Measurements from ENCODE around the gene PLA2G1B. TPM values are rescaled to one million over a fixed set of nuclear protein-coding genes. Genes with fewer than 3 reads are reported as not detected.

PLA2G1B gene
- total RNA-seq, 2 donors from 2014 or later, result not detected

DNA sequence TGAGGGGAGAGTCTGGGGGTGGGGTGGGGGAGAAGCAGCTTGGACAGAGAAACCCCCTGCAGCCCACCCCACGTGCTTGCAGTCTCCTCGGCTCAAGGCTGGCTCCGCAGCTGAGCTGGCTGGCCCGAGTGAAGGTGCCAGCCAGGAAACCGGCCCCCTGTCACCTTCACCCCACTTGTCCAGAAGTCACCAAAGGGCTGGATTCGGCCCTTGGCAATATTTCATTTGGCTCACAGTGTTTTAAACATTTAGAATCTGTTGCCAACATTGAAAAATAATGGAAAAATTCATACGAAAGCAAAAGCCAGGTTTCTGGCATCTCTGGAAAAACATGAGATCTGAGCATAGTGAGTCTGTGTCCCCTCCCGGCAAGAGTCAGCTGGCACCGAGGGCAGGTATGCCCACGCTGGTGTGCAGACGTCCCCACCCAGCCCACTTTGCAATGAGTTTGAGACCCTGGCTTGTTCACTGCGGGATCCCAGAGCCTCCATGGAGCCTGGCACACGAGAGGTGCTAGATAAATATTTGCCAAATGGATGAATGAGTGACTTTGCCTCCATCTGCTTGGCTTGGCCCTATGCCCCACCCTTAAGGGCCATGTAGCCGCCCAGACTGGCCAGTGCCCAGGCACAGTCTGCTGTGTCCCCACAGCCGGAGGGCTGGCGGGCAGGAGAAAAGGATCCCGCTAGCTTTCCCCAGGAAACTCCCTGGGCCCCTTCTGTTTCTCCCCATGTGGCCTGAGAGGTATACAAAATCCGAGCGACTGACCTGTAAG is 23.2 kb upstream of the PLA2G1B start:
- DNase-seq (ENCODE audit: low spot score), result no peak
- H3K27ac ChIP-seq, result no peak overlapping the region
- no peaks in the 10 kb centered on the region for H3K36me3 ChIP-seq
- no peak overlapping the region for H3K4me3 ChIP-seq
- H3K27me3 ChIP-seq, result no peaks in the 10 kb centered on the region
- no peaks in the 10 kb centered on the region for H3K4me1 ChIP-seq
- no peaks in the 10 kb centered on the region for H3K9me3 ChIP-seq
- TF ChIP-seq, protein P1, sequence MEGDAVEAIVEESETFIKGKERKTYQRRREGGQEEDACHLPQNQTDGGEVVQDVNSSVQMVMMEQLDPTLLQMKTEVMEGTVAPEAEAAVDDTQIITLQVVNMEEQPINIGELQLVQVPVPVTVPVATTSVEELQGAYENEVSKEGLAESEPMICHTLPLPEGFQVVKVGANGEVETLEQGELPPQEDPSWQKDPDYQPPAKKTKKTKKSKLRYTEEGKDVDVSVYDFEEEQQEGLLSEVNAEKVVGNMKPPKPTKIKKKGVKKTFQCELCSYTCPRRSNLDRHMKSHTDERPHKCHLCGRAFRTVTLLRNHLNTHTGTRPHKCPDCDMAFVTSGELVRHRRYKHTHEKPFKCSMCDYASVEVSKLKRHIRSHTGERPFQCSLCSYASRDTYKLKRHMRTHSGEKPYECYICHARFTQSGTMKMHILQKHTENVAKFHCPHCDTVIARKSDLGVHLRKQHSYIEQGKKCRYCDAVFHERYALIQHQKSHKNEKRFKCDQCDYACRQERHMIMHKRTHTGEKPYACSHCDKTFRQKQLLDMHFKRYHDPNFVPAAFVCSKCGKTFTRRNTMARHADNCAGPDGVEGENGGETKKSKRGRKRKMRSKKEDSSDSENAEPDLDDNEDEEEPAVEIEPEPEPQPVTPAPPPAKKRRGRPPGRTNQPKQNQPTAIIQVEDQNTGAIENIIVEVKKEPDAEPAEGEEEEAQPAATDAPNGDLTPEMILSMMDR (IDR thresholded peaks at IDR 0.05), result no peak

DNA sequence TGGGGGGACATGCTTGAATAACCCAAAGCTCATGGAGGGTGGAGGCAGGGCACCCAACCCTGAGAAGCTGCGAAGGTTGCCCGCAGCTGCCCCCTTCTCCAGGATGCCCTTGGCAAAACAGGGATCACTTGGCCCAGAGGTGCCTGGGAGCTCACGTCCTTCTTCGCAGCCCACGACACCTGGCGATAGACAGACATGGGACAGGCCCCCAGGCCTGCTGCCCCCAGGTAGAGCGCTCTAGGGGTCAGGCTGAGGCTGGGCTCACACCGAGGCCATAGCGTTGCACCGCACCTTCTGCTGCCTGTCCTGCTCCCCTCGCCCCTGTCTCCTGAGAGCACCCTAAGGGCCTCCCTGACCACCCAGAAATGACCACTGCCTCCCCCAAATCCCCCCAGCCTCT is 20.2 kb upstream of the PLA2G1B start:
- Histone ChIP-seq H3K27ac (no peak overlapping the region), H3K36me3 (no peaks in the 10 kb centered on the region), H3K4me3 (no peak overlapping the region), H3K27me3 (no peaks in the 10 kb centered on the region), H3K4me1 (no peaks in the 10 kb centered on the region), H3K9me3 (no peaks in the 10 kb centered on the region)
- TF ChIP-seq, protein P1 (IDR thresholded peaks at IDR 0.05), result no peak
- DNase-seq (ENCODE audit: low spot score), result no peak

DNA sequence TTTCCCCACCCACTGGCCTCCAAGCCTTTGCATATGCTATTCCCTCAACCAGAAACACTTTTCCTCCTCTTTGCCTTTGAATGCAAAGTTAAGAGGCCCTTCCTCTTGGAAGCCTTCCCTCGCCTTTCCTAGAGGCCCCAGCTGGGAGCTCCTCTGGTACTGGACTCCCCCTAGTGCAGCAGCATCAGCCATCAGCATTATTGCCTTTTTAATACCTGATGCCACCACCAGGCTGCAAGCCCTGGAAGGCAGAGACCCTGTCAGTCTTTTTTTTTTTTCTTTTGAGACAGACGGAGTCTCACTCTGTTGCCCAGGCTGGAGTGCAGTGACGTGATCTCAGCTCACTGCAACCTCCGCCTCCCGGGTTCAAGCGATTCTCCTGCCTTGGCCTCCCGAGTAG is 19.1 kb upstream of the PLA2G1B start:
- no peak for DNase-seq (ENCODE audit: low spot score)
- Histone ChIP-seq H3K4me1 (no peaks in the 10 kb centered on the region), H3K27me3 (no peaks in the 10 kb centered on the region), H3K4me3 (no peak overlapping the region), H3K36me3 (no peaks in the 10 kb centered on the region), H3K27ac (no peak overlapping the region), H3K9me3 (no peaks in the 10 kb centered on the region)
- TF ChIP-seq, protein P1 (IDR thresholded peaks at IDR 0.05), result no peak

DNA sequence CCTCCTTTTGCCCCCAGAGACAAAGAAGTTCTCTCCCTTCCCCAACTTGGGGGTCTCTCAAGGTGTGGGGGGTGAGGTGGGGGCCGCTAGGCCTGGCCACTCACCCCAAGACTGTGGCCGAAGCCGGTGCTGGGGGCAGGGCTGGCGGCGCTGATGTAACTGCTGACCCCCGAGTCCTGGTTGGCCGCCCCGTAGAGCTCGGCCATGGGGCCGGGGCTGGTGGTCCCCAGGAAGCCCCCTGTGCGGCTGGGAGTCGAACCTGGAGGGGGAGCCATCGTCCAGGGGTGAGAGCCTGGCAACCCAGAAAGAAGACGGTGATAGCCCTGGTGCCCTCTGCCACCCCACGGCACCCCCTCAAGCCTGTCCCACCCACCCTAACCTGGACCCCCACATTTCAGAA is 18.5 kb upstream of the PLA2G1B start:
- TF ChIP-seq, protein P1 (IDR thresholded peaks at IDR 0.05), result no peak
- Histone ChIP-seq H3K36me3 (no peaks in the 10 kb centered on the region), H3K4me1 (no peaks in the 10 kb centered on the region), H3K9me3 (no peaks in the 10 kb centered on the region), H3K4me3 (no peak overlapping the region), H3K27me3 (no peaks in the 10 kb centered on the region), H3K27ac (no peak overlapping the region)
- no peak for DNase-seq (ENCODE audit: low spot score)

DNA sequence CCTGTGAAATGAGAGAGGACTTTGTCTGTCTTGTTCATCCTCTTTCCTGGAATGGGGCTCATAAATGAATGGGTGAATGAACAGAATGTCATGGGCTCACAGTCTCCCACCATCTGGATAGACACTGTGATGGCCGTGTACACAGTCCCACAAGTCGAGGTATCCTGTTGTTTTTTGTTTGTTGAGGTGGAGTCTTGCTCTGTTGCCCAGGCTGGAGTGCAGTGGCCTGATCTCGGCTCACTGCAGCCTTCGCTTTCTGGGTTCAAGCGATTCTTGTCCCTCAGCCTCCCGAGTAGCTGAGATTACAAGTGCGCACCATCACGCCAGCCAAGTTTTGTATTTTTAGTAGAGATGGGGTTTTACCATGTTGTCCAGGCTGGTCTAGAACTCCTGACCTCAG is 16.1 kb upstream of the PLA2G1B start:
- H3K27ac ChIP-seq, result no peak overlapping the region
- TF ChIP-seq, protein P1 (IDR thresholded peaks at IDR 0.05), result no peak
- no peaks in the 10 kb centered on the region for H3K27me3 ChIP-seq
- no peaks in the 10 kb centered on the region for H3K4me1 ChIP-seq
- H3K4me3 ChIP-seq, result no peak overlapping the region
- no peaks in the 10 kb centered on the region for H3K36me3 ChIP-seq
- DNase-seq (ENCODE audit: low spot score), result no peak
- no peaks in the 10 kb centered on the region for H3K9me3 ChIP-seq

DNA sequence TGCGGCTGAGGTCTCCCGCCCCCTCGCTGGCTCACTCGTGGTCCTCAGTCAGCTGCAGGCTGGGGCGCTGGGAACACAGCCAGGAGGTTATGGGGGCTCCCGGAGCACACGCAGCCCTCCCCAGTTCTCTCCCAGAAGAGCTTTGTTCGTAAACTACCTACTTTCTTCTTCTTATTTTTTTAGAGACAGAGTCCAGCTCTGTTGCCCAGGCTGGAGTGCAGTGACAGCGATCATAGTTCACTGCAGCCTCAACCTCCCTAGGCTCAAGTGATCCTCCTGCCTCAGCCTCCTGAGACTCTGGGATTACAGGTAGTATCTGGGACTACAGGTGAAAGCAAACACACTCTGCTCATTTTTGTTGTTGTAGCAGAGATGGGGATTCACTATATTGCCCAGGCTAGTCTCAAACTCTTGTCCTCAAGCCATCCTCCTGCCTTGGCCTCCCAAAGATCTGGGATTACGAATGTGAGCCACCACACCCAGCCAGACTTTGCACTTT is 15.5 kb upstream of the PLA2G1B start:
- DNase-seq (ENCODE audit: low spot score), result no peak
- TF ChIP-seq, protein P1 (IDR thresholded peaks at IDR 0.05), result no peak

More for the DNA sequence above, 15.5 kb upstream of the PLA2G1B start:
- Histone ChIP-seq H3K4me3 (no peak overlapping the region), H3K9me3 (no peaks in the 10 kb centered on the region), H3K4me1 (no peaks in the 10 kb centered on the region), H3K27me3 (no peaks in the 10 kb centered on the region), H3K36me3 (no peaks in the 10 kb centered on the region), H3K27ac (no peak overlapping the region)
